AG09319 (cell line): ENCODE results near the gene SERP2.

Experiments used
- DNase-seq: peaks from one replicate; pipeline ENCODE4 v3.0.0-alpha.2; 2010; ENCODE audit warnings: low read depth; ENCODE audit errors: extremely low read depth
- TF ChIP-seq, protein P1 (sequence below): IDR thresholded peaks from 2 replicates; pipeline ENCODE4 v1.5.1; 2011; ENCODE audit warnings: low read depth, mild to moderate bottlenecking, inconsistent platforms, low read length, moderate library complexity

SERP2 gene

DNA sequence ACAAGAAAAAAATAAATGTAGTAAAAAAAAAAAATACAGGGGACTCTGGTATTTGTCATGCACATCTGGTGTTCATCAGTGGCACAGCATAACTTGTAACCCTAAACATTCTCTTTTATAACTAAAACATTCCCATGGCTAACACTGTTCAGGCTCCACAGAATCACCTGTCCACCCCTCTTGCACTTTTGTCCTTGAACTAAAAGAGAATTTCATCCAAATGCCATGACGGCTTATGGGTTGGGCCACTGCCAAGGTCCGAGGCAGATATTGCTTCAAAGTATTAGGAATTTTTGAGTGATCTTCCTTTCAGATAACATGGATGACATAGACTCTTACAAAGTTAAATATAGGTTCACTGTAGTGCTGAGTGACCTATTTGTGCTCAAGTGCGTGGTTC lies 25.7 kb upstream of the SERP2 start:
- TF ChIP-seq, protein P1, sequence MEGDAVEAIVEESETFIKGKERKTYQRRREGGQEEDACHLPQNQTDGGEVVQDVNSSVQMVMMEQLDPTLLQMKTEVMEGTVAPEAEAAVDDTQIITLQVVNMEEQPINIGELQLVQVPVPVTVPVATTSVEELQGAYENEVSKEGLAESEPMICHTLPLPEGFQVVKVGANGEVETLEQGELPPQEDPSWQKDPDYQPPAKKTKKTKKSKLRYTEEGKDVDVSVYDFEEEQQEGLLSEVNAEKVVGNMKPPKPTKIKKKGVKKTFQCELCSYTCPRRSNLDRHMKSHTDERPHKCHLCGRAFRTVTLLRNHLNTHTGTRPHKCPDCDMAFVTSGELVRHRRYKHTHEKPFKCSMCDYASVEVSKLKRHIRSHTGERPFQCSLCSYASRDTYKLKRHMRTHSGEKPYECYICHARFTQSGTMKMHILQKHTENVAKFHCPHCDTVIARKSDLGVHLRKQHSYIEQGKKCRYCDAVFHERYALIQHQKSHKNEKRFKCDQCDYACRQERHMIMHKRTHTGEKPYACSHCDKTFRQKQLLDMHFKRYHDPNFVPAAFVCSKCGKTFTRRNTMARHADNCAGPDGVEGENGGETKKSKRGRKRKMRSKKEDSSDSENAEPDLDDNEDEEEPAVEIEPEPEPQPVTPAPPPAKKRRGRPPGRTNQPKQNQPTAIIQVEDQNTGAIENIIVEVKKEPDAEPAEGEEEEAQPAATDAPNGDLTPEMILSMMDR, result no peak
- no peak for DNase-seq

DNA sequence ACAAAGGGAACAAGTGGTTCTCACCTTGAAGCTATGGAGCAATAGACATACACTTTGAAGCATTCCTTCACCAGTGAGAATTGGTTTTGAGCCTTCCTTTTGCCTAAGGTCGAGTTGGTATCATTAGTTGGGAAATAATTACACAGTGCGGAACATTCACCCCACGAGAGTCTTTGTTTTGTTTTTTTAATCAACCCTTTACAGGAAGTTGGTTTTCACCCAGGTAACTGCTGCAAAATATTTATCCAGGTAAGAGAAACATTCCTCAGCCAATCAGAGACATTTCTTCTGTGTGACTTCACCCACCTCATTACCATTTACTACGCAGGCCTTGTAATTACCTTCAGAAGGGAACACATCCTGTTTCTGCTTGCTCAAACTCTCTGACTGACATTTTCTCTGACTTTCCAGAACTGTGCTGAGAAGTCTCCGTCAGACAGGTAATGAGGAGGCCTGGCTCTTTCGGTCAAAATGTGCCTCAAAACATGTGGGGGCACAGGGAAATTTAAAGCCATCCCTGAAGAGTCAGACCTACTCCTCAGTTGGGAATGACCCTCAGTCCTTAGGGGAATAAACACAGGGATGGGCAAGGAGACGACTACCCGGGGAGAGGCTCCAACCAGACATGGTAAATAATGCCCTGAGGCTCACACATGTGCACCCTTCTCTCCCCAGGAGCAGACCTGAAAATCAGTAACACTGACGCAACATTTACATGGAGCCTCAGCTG lies 22.7 kb upstream of the SERP2 start:
- TF ChIP-seq, protein P1, result no peak
- no peak for DNase-seq

DNA sequence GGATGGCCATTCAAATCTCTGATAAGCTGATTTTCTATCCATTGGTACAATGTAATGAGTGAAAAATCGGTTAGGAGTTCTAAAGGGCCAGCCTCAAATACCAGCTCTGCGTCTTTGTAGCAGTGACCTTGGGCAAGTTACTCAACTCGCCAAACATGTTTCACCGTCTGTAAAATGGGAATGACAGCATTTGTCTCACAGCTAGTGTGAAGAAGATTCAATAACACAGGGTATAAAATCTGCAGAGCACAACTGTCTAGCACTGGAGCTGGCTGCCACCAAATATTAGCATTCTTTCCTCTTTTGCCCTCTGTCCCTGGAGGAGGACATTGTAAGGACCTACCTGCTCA lies 22.1 kb upstream of the SERP2 start:
- TF ChIP-seq, protein P1, result no peak
- DNase-seq, result no peak

DNA sequence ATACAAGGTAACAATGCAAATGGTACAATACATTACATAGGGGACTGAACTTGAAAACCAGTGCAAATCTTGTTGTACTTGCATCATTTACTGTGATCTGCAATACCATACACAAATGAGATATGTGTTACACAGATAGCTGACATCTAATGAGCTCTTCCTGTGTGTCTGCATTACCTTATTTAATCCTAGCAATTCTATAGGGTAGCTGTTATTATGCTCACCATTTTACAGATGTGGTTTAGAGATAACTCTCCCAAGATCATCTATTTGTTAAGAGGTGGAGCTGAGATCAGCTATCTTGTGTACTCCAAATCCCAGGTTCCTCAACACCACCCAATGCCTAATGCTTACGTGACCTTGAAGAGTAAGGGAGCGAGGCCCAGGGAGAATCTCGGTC lies 21.4 kb upstream of the SERP2 start:
- TF ChIP-seq, protein P1, result no peak
- DNase-seq, result no peak

DNA sequence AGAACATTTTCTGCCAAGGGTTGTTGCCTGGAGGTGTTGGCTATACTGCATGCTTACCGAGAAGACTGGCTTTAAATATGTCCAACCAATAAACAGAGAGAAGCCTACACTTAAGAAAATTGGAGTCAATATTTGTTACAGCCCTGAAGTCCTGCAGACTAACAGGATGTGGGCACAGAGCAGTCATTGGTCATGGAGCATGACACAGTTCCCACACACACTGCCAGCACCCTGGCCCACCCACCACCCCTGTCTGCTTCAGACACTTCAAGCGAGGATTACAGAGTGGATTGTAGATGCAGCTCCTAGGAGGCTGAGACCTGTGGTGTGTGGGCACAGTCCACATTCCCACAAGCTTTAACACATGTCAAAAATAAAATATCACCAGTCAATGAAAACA lies 21.0 kb upstream of the SERP2 start:
- no peak for DNase-seq
- TF ChIP-seq, protein P1, result no peak

DNA sequence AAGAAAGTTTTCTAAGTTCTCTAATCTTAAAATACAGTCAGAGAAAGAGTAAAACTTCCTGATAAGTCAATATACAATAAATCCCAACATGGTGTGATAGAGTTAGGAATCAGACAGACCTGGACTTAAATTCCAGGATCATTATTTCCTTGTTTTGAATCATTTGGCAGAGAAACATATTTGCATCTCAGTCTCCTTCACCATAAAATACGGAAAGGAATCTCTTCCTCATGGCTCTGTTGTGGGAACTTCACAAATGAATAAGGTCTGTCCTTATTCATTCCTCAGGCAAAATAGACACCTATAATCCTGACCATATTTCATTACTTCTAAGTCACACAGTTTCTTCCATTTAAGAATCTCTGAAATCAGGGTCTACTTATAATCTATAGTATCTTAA lies 19.3 kb upstream of the SERP2 start:
- no peak for DNase-seq
- TF ChIP-seq, protein P1, result no peak

DNA sequence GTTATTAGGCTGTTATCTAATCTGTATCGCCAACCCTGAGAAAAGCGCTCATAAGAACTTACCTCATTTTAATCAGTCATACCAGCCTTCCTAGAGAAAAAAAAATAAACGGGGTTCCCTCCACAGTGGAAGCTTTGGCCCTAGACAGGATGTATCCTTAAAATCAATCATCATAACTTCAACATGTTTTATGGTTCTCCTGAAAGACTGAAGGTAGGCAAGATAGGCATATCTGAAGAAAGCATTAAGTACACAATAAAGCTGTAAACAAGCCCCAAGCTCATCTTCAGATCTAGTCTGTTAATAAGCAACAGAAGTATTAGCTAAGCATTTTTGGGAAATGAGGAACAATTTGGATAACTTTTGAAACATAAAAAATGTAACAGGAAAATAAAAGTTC lies 18.7 kb upstream of the SERP2 start:
- no peak for DNase-seq
- TF ChIP-seq, protein P1, result no peak
